ENCODE measurements around the gene ENDOV.
A peak's percentile ranks its signal among the peaks of the same experiment; 100 is the strongest.

The ENDOV gene

GRCh38 chr17:80382956-80383355, 32.0 kb upstream of the ENDOV start:
- no peaks in the 10 kb centered on the region for H3K27me3 Mint-ChIP-seq
- H3K27ac Mint-ChIP-seq: peak overlapping the region in 1 of 2 donors; percentile 94
- peaks cover 14% of the 10 kb centered on the region for H3K4me1 Mint-ChIP-seq
- no peaks in the 10 kb centered on the region for H3K9me3 Mint-ChIP-seq
- no peak for DNase-seq
- H3K4me3 Mint-ChIP-seq: no peak overlapping the region
- no peak for ATAC-seq

- ATAC-seq: no peak
- Mint-ChIP-seq H3K27me3 (no peaks in the 10 kb centered on the region), H3K9me3 (no peaks in the 10 kb centered on the region), H3K27ac (peak overlapping the region; percentile 84 to 89), H3K4me3 (no peak overlapping the region), H3K4me1 (peaks cover 14% of the 10 kb centered on the region)
- no peak for DNase-seq
Measured at GRCh38 chr17:80384078-80384960, 30.6 kb upstream of the ENDOV start.

- DNase-seq (no peak), ATAC-seq (no peak)
- peaks cover 14% of the 10 kb centered on the region for H3K4me1 Mint-ChIP-seq
- H3K27me3 Mint-ChIP-seq: no peaks in the 10 kb centered on the region
- H3K4me3 Mint-ChIP-seq: no peak overlapping the region
- no peaks in the 10 kb centered on the region for H3K9me3 Mint-ChIP-seq
- peak overlapping the region in 1 of 2 donors; percentile 42 for H3K27ac Mint-ChIP-seq
Measured at GRCh38 chr17:80385046-80385445, 29.9 kb upstream of the ENDOV start.

GRCh38 chr17:80386341-80386740, 28.6 kb upstream of the ENDOV start:
- Mint-ChIP-seq H3K4me1 (peaks cover 14% of the 10 kb centered on the region), H3K27me3 (no peaks in the 10 kb centered on the region), H3K27ac (peak overlapping the region; percentile 42 to 61), H3K9me3 (no peaks in the 10 kb centered on the region), H3K4me3 (no peak overlapping the region)
- DNase-seq (no peak), ATAC-seq (no peak)

GRCh38 chr17:80387071-80387470, 27.9 kb upstream of the ENDOV start:
- DNase-seq: no peak
- no peak overlapping the region for H3K4me3 Mint-ChIP-seq

GRCh38 chr17:80388175-80388574, 26.8 kb upstream of the ENDOV start:
- Mint-ChIP-seq H3K4me1 (peaks cover 12% of the 10 kb centered on the region), H3K27ac (no peak overlapping the region), H3K27me3 (no peaks in the 10 kb centered on the region), H3K4me3 (no peak overlapping the region), H3K9me3 (no peaks in the 10 kb centered on the region)
- ATAC-seq (no peak), DNase-seq (no peak)

More at GRCh38 chr17:80387071-80387470, 27.9 kb upstream of the ENDOV start:
- no peak for ATAC-seq
- Mint-ChIP-seq H3K4me1 (peaks cover 14% of the 10 kb centered on the region), H3K27ac (peak overlapping the region in 1 of 2 donors; percentile 28), H3K9me3 (no peaks in the 10 kb centered on the region), H3K27me3 (no peaks in the 10 kb centered on the region)

- Mint-ChIP-seq H3K4me3 (no peak overlapping the region), H3K4me1 (peaks cover 8% of the 10 kb centered on the region)
Measured at GRCh38 chr17:80388601-80389000, 26.4 kb upstream of the ENDOV start.

GRCh38 chr17:80389011-80389995, 25.7 kb upstream of the ENDOV start:
- Mint-ChIP-seq H3K27me3 (no peaks in the 10 kb centered on the region), H3K4me3 (no peak overlapping the region), H3K27ac (peak overlapping the region in 1 of 2 donors; percentile 76), H3K9me3 (no peaks in the 10 kb centered on the region), H3K4me1 (peaks cover under 1% of the 10 kb centered on the region)
- DNase-seq (no peak), ATAC-seq (no peak)

More at GRCh38 chr17:80388601-80389000, 26.4 kb upstream of the ENDOV start:
- ATAC-seq: no peak
- Mint-ChIP-seq H3K27ac (no peak overlapping the region), H3K9me3 (no peaks in the 10 kb centered on the region), H3K27me3 (no peaks in the 10 kb centered on the region)
- no peak for DNase-seq

GRCh38 chr17:80393241-80393890, 21.6 kb upstream of the ENDOV start:
- no peak for ATAC-seq
- DNase-seq: no peak
- Mint-ChIP-seq H3K27ac (peak overlapping the region in 1 of 2 donors; percentile 51), H3K4me1 (peaks cover 16% of the 10 kb centered on the region), H3K4me3 (no peak overlapping the region), H3K27me3 (no peaks in the 10 kb centered on the region), H3K9me3 (no peaks in the 10 kb centered on the region)

GRCh38 chr17:80393961-80394360, 21.0 kb upstream of the ENDOV start:
- no peak for ATAC-seq
- no peaks in the 10 kb centered on the region for H3K9me3 Mint-ChIP-seq
- H3K4me1 Mint-ChIP-seq: peaks cover 16% of the 10 kb centered on the region
- no peaks in the 10 kb centered on the region for H3K27me3 Mint-ChIP-seq
- peak overlapping the region; percentile 26 to 61 for H3K27ac Mint-ChIP-seq
- DNase-seq: no peak
- no peak overlapping the region for H3K4me3 Mint-ChIP-seq

- H3K4me3 Mint-ChIP-seq: no peak overlapping the region
- H3K27ac Mint-ChIP-seq: peak overlapping the region in 1 of 2 donors; percentile 86
- ATAC-seq (no peak), DNase-seq (no peak)
- no peaks in the 10 kb centered on the region for H3K9me3 Mint-ChIP-seq
- H3K4me1 Mint-ChIP-seq: peaks cover 16% of the 10 kb centered on the region
- no peaks in the 10 kb centered on the region for H3K27me3 Mint-ChIP-seq
Measured at GRCh38 chr17:80394629-80395216, 20.2 kb upstream of the ENDOV start.

GRCh38 chr17:80395402-80396151, 19.4 kb upstream of the ENDOV start:
- Mint-ChIP-seq H3K27ac (no peak overlapping the region), H3K9me3 (no peaks in the 10 kb centered on the region), H3K4me1 (peaks cover 16% of the 10 kb centered on the region), H3K27me3 (no peaks in the 10 kb centered on the region), H3K4me3 (no peak overlapping the region)
- peak; percentile 35 for ATAC-seq
- DNase-seq: no peak

GRCh38 chr17:80396157-80397033, 18.6 kb upstream of the ENDOV start:
- DNase-seq (no peak), ATAC-seq (peak; percentile 26)
- Mint-ChIP-seq H3K27ac (peak overlapping the region in 1 of 2 donors; percentile 59), H3K27me3 (no peaks in the 10 kb centered on the region), H3K4me1 (peaks cover 16% of the 10 kb centered on the region), H3K4me3 (no peak overlapping the region), H3K9me3 (no peaks in the 10 kb centered on the region)

- no peak overlapping the region for H3K4me3 Mint-ChIP-seq
- peak overlapping the region; percentile 57 to 59 for H3K27ac Mint-ChIP-seq
- no peaks in the 10 kb centered on the region for H3K9me3 Mint-ChIP-seq
- DNase-seq: no peak
- peaks cover 16% of the 10 kb centered on the region for H3K4me1 Mint-ChIP-seq
- ATAC-seq: peak; percentile 55
- H3K27me3 Mint-ChIP-seq: no peaks in the 10 kb centered on the region
Measured at GRCh38 chr17:80397034-80397387, 18.0 kb upstream of the ENDOV start.

All from stimulated activated naive CD8-positive, alpha-beta T cell treated with anti-CD3 and anti-CD28 coated beads, Interleukin-15, amount 100 ng/mL, for 72 hours (primary cell).